Liver (tissue), 9 donors: Measurements from ENCODE around the gene MYO7A. TPM values are rescaled to one million over a fixed set of nuclear protein-coding genes. Genes with fewer than 3 reads are reported as not detected.

Source experiments
- DNase-seq: peaks from one replicate; pipeline ENCODE4 v3.0.0-alpha.2; 2017; ENCODE audit warnings: low spot score
- H3K27ac ChIP-seq, 2 donors: one replicate each; pipeline ENCODE4 v1.7.0; 2013; ENCODE audit warnings: inconsistent platforms in 2 of 2, low read length in 2 of 2, control low read depth in 1 of 2, low read depth in 1 of 2, mild to moderate bottlenecking in 1 of 2
- H3K27me3 ChIP-seq, 4 donors: one replicate each; pipeline versions ENCODE4 v1.6.1 to v1.7.0; 2013; ENCODE audit warnings: low read length in 3 of 4, inconsistent platforms in 1 of 4, mild to moderate bottlenecking in 1 of 4, moderate library complexity in 1 of 4; ENCODE audit not compliant: control insufficient read depth in 4 of 4, insufficient read depth in 4 of 4
- H3K36me3 ChIP-seq, 4 donors: one replicate each; pipeline versions ENCODE4 v1.6.1 to v1.7.0; 2013; ENCODE audit warnings: low read length in 3 of 4, mild to moderate bottlenecking in 3 of 4, low read depth in 1 of 4, moderate library complexity in 1 of 4; ENCODE audit not compliant: control insufficient read depth in 4 of 4, insufficient read depth in 3 of 4
- H3K4me1 ChIP-seq, 4 donors: one replicate each; pipeline versions ENCODE4 v1.6.1 to v1.7.0; 2013; ENCODE audit warnings: low read length in 3 of 4, mild to moderate bottlenecking in 3 of 4, moderate library complexity in 1 of 4; ENCODE audit not compliant: control insufficient read depth in 4 of 4, insufficient read depth in 4 of 4
- H3K4me3 ChIP-seq, 3 donors: one replicate each; pipeline versions ENCODE4 v1.6.1 to v1.7.0; 2013; ENCODE audit warnings: low read length in 3 of 3, control low read depth in 1 of 3, low read depth in 1 of 3, mild to moderate bottlenecking in 1 of 3
- H3K9ac ChIP-seq, 2 donors: one replicate each; pipeline ENCODE4 v1.7.0; 2013; ENCODE audit warnings: low read length in 2 of 2, mild to moderate bottlenecking in 2 of 2, moderate library complexity in 2 of 2, control low read depth in 1 of 2, low read depth in 1 of 2
- H3K9me3 ChIP-seq, 4 donors: one replicate each; pipeline versions ENCODE4 v1.6.1 to v1.7.0; 2013; ENCODE audit warnings: low read length in 3 of 4; ENCODE audit not compliant: control insufficient read depth in 4 of 4
- CTCF ChIP-seq: fragments of 150-350 bp; IDR thresholded peaks from 2 replicates; pipeline ENCODE4 v1.5.1; 2017; ENCODE audit warnings: improper control_type of control experiment, low read depth, low read length; ENCODE audit not compliant: missing input control
- EGR1 ChIP-seq, 2 donors: IDR thresholded peaks; 2 replicates each; pipeline ENCODE4 v1.6.1; 2016 to 2018; ENCODE audit warnings: antibody characterized with exemption in 2 of 2, low read depth in 2 of 2
- FOXA1 ChIP-seq: IDR thresholded peaks from 2 replicates; pipeline ENCODE4 v1.6.1; 2016; ENCODE audit warnings: antibody characterized with exemption
- FOXA2 ChIP-seq: IDR thresholded peaks from 2 replicates; pipeline ENCODE4 v1.6.1; 2016; ENCODE audit warnings: antibody characterized with exemption
- GABPA ChIP-seq, 2 donors: IDR thresholded peaks in 1 of 2; conservative IDR thresholded peaks in 1 of 2; 2 replicates each; pipeline ENCODE4 v1.6.1; 2016; ENCODE audit warnings: antibody characterized with exemption in 2 of 2, mild to moderate bottlenecking in 1 of 2, moderate library complexity in 1 of 2
- HNF4A ChIP-seq, 2 donors: conservative IDR thresholded peaks; 2 replicates each; pipeline ENCODE4 v1.6.1; 2016; ENCODE audit warnings: antibody characterized with exemption in 2 of 2, mild to moderate bottlenecking in 2 of 2
- HNF4G ChIP-seq: IDR thresholded peaks from 2 replicates; pipeline ENCODE4 v1.6.1; 2016; ENCODE audit warnings: antibody characterized with exemption
- JUND ChIP-seq, 2 donors: IDR thresholded peaks; 2 replicates each; pipeline ENCODE4 v1.6.1; 2016; ENCODE audit warnings: antibody characterized with exemption in 2 of 2
- MAX ChIP-seq: IDR thresholded peaks from 2 replicates; pipeline ENCODE4 v1.6.1; 2016; ENCODE audit warnings: antibody characterized with exemption
- NR2F2 ChIP-seq: IDR thresholded peaks from 2 replicates; pipeline ENCODE4 v1.6.1; 2016; ENCODE audit warnings: antibody characterized with exemption
- RAD21 ChIP-seq, 2 donors: IDR thresholded peaks; 2 replicates each; pipeline ENCODE4 v1.6.1; 2016; ENCODE audit warnings: antibody characterized with exemption in 2 of 2, mild to moderate bottlenecking in 2 of 2
- RXRA ChIP-seq, 2 donors: IDR thresholded peaks; 2 replicates each; pipeline ENCODE4 v1.6.1; 2017 to 2018; ENCODE audit warnings: antibody characterized with exemption in 2 of 2, mild to moderate bottlenecking in 1 of 2
- SP1 ChIP-seq: IDR thresholded peaks from 2 replicates; pipeline ENCODE4 v1.6.1; 2018; ENCODE audit warnings: antibody characterized with exemption, mild to moderate bottlenecking
- TAF1 ChIP-seq: conservative IDR thresholded peaks from 2 replicates; pipeline ENCODE4 v1.6.1; 2016; ENCODE audit warnings: antibody characterized with exemption, mild to moderate bottlenecking
- YY1 ChIP-seq: IDR thresholded peaks from 2 replicates; pipeline ENCODE4 v1.6.1; 2016; ENCODE audit warnings: antibody characterized with exemption, mild to moderate bottlenecking
- ZBTB33 ChIP-seq: IDR thresholded peaks from 2 replicates; pipeline ENCODE4 v1.6.1; 2016; ENCODE audit warnings: antibody characterized with exemption
- WGBS: extraction: QIAGEN DNeasy Blood & Tissue Kit; methylation state at CpG from one replicate; pipeline ENCODE4 v1.1.7; 2013; 5-methylcytosine and 5-hydroxymethylcytosine counted together
- polyA plus RNA-seq, 2 donors: library from polyadenylated mRNA; stranded (reverse) in 1 of 2; unstranded in 1 of 2; fragments of 200-250 nt in 1 of 2; fragments of >200 nt in 1 of 2; fragmentation: Nextera tagmentation in 1 of 2; extraction: Ambion mirVana in 1 of 2; gene quantifications; one replicate each; pipeline versions ENCODE4 v1.2.1 to v1.2.3, GENCODE V29; 2013 to 2015
- total RNA-seq, 2 donors: library from RNA; depleted of rRNA; stranded (reverse); fragments of >200 nt; gene quantifications; one replicate each; pipeline ENCODE4 v1.2.3, GENCODE V29; 2014
- donor health status: healthy.
- donor health status: healthy.
- donor health status: healthy.
- donor health status: healthy.
- donor health status: healthy.

The MYO7A gene
- total and polyA plus RNA-seq, 4 donors = 7.3 to 33.6 (median 11.3) TPM

GRCh38 chr11:77113382-77114088 is 14.5 kb upstream of the MYO7A start:
- peaks cover 0 to 12% (median 4%) of the 10 kb centered on the region in 4 donors for H3K4me1 ChIP-seq
- H3K36me3 ChIP-seq = peaks cover under 1 to 42% (median 15%) of the 10 kb centered on the region in 4 donors
- no peak for DNase-seq
- H3K9ac ChIP-seq = no peak overlapping the region
- 60% methylated on average over 8 of the region's 8 CpGs for WGBS
- no peak overlapping the region for H3K27ac ChIP-seq
- H3K4me3 ChIP-seq = no peak overlapping the region
- H3K9me3 ChIP-seq = no peaks in the 10 kb centered on the region
- TF ChIP-seq RAD21 (IDR thresholded peaks at IDR 0.05) (peak; percentile 74 to 77), MAX (no peak), RXRA (IDR thresholded peaks at IDR 0.05) (no peak), CTCF (peak; percentile 61)
- H3K27me3 ChIP-seq = no peaks in the 10 kb centered on the region

DNA sequence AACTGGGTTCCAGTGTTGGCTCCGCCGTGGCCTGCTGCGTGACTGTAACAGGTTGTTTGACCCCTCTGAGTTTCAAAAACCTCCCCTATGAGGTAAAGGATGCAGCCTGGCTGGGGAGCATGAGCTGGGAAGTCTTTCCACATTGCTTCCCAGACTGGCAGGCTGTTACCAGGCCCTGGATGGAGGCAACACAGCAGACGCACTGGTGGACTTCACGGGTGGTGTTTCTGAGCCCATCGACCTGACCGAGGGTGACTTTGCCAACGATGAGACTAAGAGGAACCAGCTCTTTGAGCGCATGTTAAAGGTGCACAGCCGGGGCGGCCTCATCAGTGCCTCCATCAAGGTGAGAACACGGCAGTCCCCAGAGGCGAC is 14.0 kb upstream of the MYO7A start:
- H3K4me3 ChIP-seq = no peak overlapping the region
- no peak overlapping the region for H3K9ac ChIP-seq
- no peaks in the 10 kb centered on the region for H3K9me3 ChIP-seq
- no peak overlapping the region for H3K27ac ChIP-seq
- WGBS = 94% methylated on average over 13 of the region's 13 CpGs
- no peak for DNase-seq
- no peaks in the 10 kb centered on the region for H3K27me3 ChIP-seq
- peaks cover 6 to 47% (median 16%) of the 10 kb centered on the region in 4 donors for H3K36me3 ChIP-seq
- H3K4me1 ChIP-seq = peaks cover 0 to 12% (median 4%) of the 10 kb centered on the region in 4 donors
- TF ChIP-seq NR2F2 = no peak
- no peak for TF ChIP-seq GABPA (IDR thresholded peaks at IDR 0.05 in 1 of 2, conservative IDR thresholded peaks at IDR 0.05 in 1 of 2)

DNA sequence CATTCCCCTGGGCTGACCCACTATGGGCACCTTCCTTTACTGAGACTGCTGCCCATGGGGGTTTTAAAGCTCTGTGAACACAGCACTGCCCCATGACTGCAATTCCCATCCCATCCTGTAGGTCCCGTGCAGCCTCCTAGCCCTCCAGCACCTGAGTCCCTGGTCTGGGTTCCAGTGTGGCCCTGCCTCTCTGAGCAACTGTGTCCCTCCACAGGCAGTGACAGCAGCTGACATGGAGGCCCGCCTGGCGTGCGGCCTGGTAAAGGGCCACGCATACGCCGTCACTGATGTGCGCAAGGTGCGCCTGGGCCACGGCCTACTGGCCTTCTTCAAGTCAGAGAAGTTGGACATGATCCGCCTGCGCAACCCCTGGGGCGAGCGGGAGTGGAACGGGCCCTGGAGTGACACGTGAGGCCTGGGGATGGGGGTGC is 12.8 kb upstream of the MYO7A start:
- peaks cover 6 to 58% (median 18%) of the 10 kb centered on the region in 4 donors for H3K36me3 ChIP-seq
- no peaks in the 10 kb centered on the region for H3K27me3 ChIP-seq
- H3K4me1 ChIP-seq = peaks cover 0 to 9% (median 2%) of the 10 kb centered on the region in 4 donors
- H3K9me3 ChIP-seq = no peaks in the 10 kb centered on the region
- H3K9ac ChIP-seq = no peak overlapping the region
- H3K27ac ChIP-seq = no peak overlapping the region
- 96% methylated on average over 16 of the region's 16 CpGs for WGBS
- no peak for TF ChIP-seq ZBTB33
- no peak for TF ChIP-seq JUND (IDR thresholded peaks at IDR 0.05)
- no peak for TF ChIP-seq SP1
- TF ChIP-seq FOXA2 = no peak
- TF ChIP-seq HNF4G = no peak
- TF ChIP-seq MAX = no peak
- no peak for TF ChIP-seq EGR1 (IDR thresholded peaks at IDR 0.05; ENCODE audit: low read depth in 2 of 2)
- no peak for TF ChIP-seq GABPA (IDR thresholded peaks at IDR 0.05 in 1 of 2, conservative IDR thresholded peaks at IDR 0.05 in 1 of 2)
- no peak for TF ChIP-seq HNF4A (conservative IDR thresholded peaks at IDR 0.05)
- no peak for TF ChIP-seq YY1
- no peak for TF ChIP-seq TAF1
- TF ChIP-seq RXRA (IDR thresholded peaks at IDR 0.05) = no peak
- TF ChIP-seq NR2F2 = no peak
- TF ChIP-seq FOXA1 = no peak
- no peak overlapping the region for H3K4me3 ChIP-seq
- DNase-seq = no peak
